ENCODE data around the gene NKX3-2.

NKX3-2 gene

GRCh38 chr4:13531625-13531998, 12.7 kb downstream of the NKX3-2 start:
- no peak for DNase-seq (ENCODE audit: low read depth)

GRCh38 chr4:13530823-13531624, 13.3 kb downstream of the NKX3-2 start:
- DNase-seq (ENCODE audit: low read depth): no peak

GRCh38 chr4:13529128-13529919, 15.0 kb downstream of the NKX3-2 start:
- DNase-seq (ENCODE audit: low read depth): no peak

GRCh38 chr4:13528821-13529127, 15.5 kb downstream of the NKX3-2 start:
- no peak for DNase-seq (ENCODE audit: low read depth)

GRCh38 chr4:13527981-13528820, 16.1 kb downstream of the NKX3-2 start:
- DNase-seq (ENCODE audit: low read depth): no peak

GRCh38 chr4:13527192-13527980, 16.9 kb downstream of the NKX3-2 start:
- no peak for DNase-seq (ENCODE audit: low read depth)

GRCh38 chr4:13526658-13527057, 17.6 kb downstream of the NKX3-2 start:
- no peak for DNase-seq (ENCODE audit: low read depth)

GRCh38 chr4:13525606-13526281, 18.6 kb downstream of the NKX3-2 start:
- no peak for DNase-seq (ENCODE audit: low read depth)

GRCh38 chr4:13524504-13525243, 19.6 kb downstream of the NKX3-2 start:
- DNase-seq (ENCODE audit: low read depth): no peak

GRCh38 chr4:13523591-13524503, 20.5 kb downstream of the NKX3-2 start:
- no peak for DNase-seq (ENCODE audit: low read depth)

- no peak for DNase-seq (ENCODE audit: low read depth)
These were observed 21.2 kb downstream of the NKX3-2 start for GRCh38 chr4:13523105-13523477.

- DNase-seq (ENCODE audit: low read depth): no peak
These were observed 21.8 kb downstream of the NKX3-2 start for GRCh38 chr4:13522282-13523104.

GRCh38 chr4:13521047-13521446, 23.3 kb downstream of the NKX3-2 start:
- no peak for DNase-seq (ENCODE audit: low read depth)

GRCh38 chr4:13516315-13516860, 27.9 kb downstream of the NKX3-2 start:
- DNase-seq (ENCODE audit: low read depth): no peak

GRCh38 chr4:13515268-13515667, 29.0 kb downstream of the NKX3-2 start:
- no peak for DNase-seq (ENCODE audit: low read depth)

- no peak for DNase-seq (ENCODE audit: low read depth)
These were observed 29.6 kb downstream of the NKX3-2 start for GRCh38 chr4:13514722-13515121.

- DNase-seq (ENCODE audit: low read depth): no peak
These were observed 33.2 kb downstream of the NKX3-2 start for GRCh38 chr4:13511101-13511500.

GRCh38 chr4:13509442-13509841, 34.9 kb downstream of the NKX3-2 start:
- DNase-seq (ENCODE audit: low read depth): no peak

Data from non-pigmented ciliary epithelial cell (primary cell).